ENCODE results near the gene CELSR2. TPM values are rescaled to one million over a fixed set of nuclear protein-coding genes. Genes with fewer than 3 reads are reported as not detected.

CELSR2 gene
- total RNA-seq, 4 donors from 2014 or later: 0.26 to 9.6 (median 5.4) TPM

DNA sequence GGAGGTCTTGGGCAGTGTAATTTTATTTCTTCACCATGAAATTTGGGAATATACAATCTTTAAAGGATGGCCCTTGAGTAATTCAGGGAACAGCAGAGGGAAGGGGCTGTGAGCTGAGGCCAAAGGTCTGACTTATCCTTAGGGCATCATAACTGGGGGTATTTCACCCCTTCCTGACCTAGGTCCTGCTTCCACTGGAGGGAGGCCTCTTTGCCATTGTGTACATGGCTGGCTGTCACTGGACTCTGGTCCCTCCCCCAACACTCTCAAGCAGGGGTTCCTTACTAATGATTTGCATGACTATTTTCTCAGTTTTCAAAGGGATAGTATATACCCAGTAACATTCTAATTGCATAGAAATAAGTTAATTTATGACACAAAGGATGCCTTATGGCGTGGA is 40.8 kb downstream of the CELSR2 start:
- Histone ChIP-seq H3K9me3 (no peaks in the 10 kb centered on the region), H3K27ac (no peak overlapping the region), H3K36me3 (no peaks in the 10 kb centered on the region), H3K27me3 (no peaks in the 10 kb centered on the region), H3K4me1 (no peaks in the 10 kb centered on the region), H3K4me3 (no peak overlapping the region)
- no peak for DNase-seq
- TF ChIP-seq, protein P1, sequence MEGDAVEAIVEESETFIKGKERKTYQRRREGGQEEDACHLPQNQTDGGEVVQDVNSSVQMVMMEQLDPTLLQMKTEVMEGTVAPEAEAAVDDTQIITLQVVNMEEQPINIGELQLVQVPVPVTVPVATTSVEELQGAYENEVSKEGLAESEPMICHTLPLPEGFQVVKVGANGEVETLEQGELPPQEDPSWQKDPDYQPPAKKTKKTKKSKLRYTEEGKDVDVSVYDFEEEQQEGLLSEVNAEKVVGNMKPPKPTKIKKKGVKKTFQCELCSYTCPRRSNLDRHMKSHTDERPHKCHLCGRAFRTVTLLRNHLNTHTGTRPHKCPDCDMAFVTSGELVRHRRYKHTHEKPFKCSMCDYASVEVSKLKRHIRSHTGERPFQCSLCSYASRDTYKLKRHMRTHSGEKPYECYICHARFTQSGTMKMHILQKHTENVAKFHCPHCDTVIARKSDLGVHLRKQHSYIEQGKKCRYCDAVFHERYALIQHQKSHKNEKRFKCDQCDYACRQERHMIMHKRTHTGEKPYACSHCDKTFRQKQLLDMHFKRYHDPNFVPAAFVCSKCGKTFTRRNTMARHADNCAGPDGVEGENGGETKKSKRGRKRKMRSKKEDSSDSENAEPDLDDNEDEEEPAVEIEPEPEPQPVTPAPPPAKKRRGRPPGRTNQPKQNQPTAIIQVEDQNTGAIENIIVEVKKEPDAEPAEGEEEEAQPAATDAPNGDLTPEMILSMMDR (IDR thresholded peaks at IDR 0.05): no peak
- TF ChIP-seq POLR2A (IDR thresholded peaks at IDR 0.05): no peak
- intact Hi-C loops (cut with DNase I; ENCODE audit: low total_unique reads): no loop called here

DNA sequence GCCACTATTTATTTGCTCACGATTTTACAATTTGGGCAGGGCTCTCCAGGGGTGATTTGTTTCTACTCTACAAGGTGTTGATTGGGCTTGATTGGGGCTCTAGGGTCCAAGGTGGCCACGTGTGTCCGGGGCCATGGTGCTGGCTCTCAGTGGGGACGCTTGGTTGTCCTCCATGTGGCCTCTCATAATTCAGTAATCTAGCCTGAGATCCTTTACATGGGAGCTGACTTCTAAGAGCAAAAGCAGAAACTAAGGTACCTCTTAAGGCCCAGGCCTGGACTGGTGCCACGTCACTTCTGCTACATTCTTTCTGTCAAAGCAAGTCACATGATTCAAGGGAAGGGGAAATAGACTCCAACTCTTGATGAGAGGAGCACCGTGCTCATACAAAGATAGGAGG is 41.7 kb downstream of the CELSR2 start:
- no peak overlapping the region for H3K4me3 ChIP-seq
- no peaks in the 10 kb centered on the region for H3K9me3 ChIP-seq
- DNase-seq: no peak
- no peak for TF ChIP-seq POLR2A (IDR thresholded peaks at IDR 0.05)
- TF ChIP-seq, protein P1 (IDR thresholded peaks at IDR 0.05): no peak
- intact Hi-C loops (cut with DNase I; ENCODE audit: low total_unique reads): no loop called here
- no peak overlapping the region for H3K27ac ChIP-seq
- H3K4me1 ChIP-seq: no peaks in the 10 kb centered on the region
- no peaks in the 10 kb centered on the region for H3K27me3 ChIP-seq
- H3K36me3 ChIP-seq: no peaks in the 10 kb centered on the region

DNA sequence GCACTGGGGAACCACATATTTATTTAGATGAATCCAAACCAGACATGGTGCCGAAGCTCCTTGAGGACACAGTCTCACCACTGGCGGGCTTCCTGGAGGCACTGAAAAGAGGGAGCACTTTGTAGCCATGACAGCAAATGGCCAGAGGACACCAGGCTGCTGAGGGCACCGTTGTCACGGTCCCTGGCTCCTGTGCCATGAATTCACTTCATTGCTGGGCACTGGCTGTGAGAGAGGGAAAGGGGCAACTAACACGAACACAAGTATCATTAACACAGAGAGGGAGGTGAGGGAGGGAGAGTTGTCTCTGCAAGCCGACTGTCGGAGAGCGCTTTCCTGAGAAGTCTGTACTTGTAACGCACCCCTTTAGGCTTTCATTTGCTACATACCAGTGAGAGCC is 43.0 kb downstream of the CELSR2 start:
- no peaks in the 10 kb centered on the region for H3K9me3 ChIP-seq
- no peaks in the 10 kb centered on the region for H3K4me1 ChIP-seq
- TF ChIP-seq POLR2A (IDR thresholded peaks at IDR 0.05): no peak
- TF ChIP-seq, protein P1 (IDR thresholded peaks at IDR 0.05): no peak
- H3K4me3 ChIP-seq: no peak overlapping the region
- H3K27me3 ChIP-seq: no peaks in the 10 kb centered on the region
- DNase-seq: no peak
- intact Hi-C loops (cut with DNase I; ENCODE audit: low total_unique reads): no loop called here
- H3K27ac ChIP-seq: no peak overlapping the region
- no peaks in the 10 kb centered on the region for H3K36me3 ChIP-seq

DNA sequence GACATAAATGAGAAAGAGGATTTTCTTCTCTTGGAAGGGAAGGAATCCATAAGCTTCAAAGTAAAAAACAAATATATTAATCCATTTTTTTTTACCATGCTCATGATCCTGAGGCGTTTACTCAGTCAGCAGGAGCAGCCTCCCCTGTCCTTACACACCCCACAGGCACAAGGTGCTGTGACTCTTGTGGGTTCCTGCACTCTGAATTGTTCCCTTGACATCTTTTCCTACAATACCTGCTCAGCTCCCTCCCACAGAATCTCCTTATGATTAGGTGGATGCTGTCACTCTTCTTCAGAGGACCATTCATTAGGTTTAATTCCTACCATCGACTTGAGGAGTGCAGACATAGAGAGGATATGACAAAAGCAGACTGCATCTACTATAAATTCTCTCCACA is 43.7 kb downstream of the CELSR2 start:
- Histone ChIP-seq H3K9me3 (no peaks in the 10 kb centered on the region), H3K27me3 (no peaks in the 10 kb centered on the region), H3K4me3 (no peak overlapping the region), H3K36me3 (no peaks in the 10 kb centered on the region), H3K4me1 (no peaks in the 10 kb centered on the region), H3K27ac (no peak overlapping the region)
- intact Hi-C loops (cut with DNase I; ENCODE audit: low total_unique reads): no loop called here
- TF ChIP-seq POLR2A (IDR thresholded peaks at IDR 0.05): no peak
- TF ChIP-seq, protein P1 (IDR thresholded peaks at IDR 0.05): no peak
- DNase-seq: no peak

DNA sequence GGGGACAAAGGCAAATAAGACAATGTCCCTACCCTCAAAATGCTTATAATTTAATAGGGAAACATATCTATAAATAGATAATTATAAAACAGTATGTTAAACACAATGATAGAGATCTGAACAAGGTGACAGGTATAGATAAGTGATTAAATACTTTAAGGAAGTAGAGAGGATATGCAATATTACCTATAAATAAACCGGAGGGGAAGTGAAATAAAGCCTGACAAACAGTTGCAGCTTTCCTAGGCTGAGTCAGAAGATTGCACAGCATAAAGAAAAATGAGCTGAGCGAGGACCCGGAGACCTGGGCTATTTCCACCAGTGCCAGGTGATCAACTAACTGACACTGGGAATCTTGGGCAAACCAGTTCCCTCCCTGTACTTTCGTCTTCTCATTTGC is 45.1 kb downstream of the CELSR2 start:
- TF ChIP-seq POLR2A (IDR thresholded peaks at IDR 0.05): no peak
- TF ChIP-seq, protein P1 (IDR thresholded peaks at IDR 0.05): no peak
- H3K27me3 ChIP-seq: no peaks in the 10 kb centered on the region
- intact Hi-C loops (cut with DNase I; ENCODE audit: low total_unique reads): no loop called here
- no peaks in the 10 kb centered on the region for H3K9me3 ChIP-seq
- no peak overlapping the region for H3K4me3 ChIP-seq
- no peaks in the 10 kb centered on the region for H3K4me1 ChIP-seq
- no peak overlapping the region for H3K27ac ChIP-seq
- DNase-seq: no peak
- H3K36me3 ChIP-seq: no peaks in the 10 kb centered on the region

All from uterus (tissue), 4 donors.